Activated naive CD8-positive, alpha-beta T cell treated with anti-CD3 and anti-CD28 coated beads for 36 hours (primary cell): ENCODE measurements around the gene PUM2. TPM values are rescaled to one million over a fixed set of nuclear protein-coding genes. Genes with fewer than 3 reads are reported as not detected.

ENCODE experiments used
- DNase-seq: peaks from one replicate; pipeline ENCODE4 v3.0.0; 2021
- H3K27ac Mint-ChIP-seq: one replicate; pipeline ENCODE4 v1.8.0; 2022; ENCODE audit warnings: mild to moderate bottlenecking, moderate library complexity, mixed read lengths
- H3K27me3 Mint-ChIP-seq: one replicate; pipeline ENCODE4 v1.8.0; 2022; ENCODE audit warnings: mild to moderate bottlenecking, mixed read lengths
- H3K36me3 Mint-ChIP-seq: one replicate; pipeline ENCODE4 v1.8.0; 2021; ENCODE audit warnings: mild to moderate bottlenecking, mixed read lengths
- H3K4me1 Mint-ChIP-seq: one replicate; pipeline ENCODE4 v1.8.0; 2021; ENCODE audit warnings: mixed read lengths
- H3K4me3 Mint-ChIP-seq: one replicate; pipeline ENCODE4 v1.8.0; 2022; ENCODE audit warnings: mild to moderate bottlenecking, moderate library complexity, mixed read lengths
- H3K9me3 Mint-ChIP-seq: one replicate; pipeline ENCODE4 v1.8.0; 2022; ENCODE audit warnings: mixed read lengths
- total RNA-seq, 2 experiments: library from RNA; stranded (reverse); gene quantifications; one replicate each; pipeline ENCODE4 v1.2.3, GENCODE V29; 2021

The PUM2 gene
- total RNA-seq, 2 experiments from 2014 or later: 107 to 108 TPM

- Mint-ChIP-seq H3K27ac (no peak overlapping the region), H3K27me3 (no peaks in the 10 kb centered on the region), H3K9me3 (no peaks in the 10 kb centered on the region), H3K4me3 (no peak overlapping the region), H3K36me3 (no peaks in the 10 kb centered on the region), H3K4me1 (no peaks in the 10 kb centered on the region)
- DNase-seq: no peak
These were observed 143.6 kb downstream of the PUM2 start for GRCh38 chr2:20207051-20207450.

GRCh38 chr2:20205915-20206524 lies 144.6 kb downstream of the PUM2 start:
- no peaks in the 10 kb centered on the region for H3K4me1 Mint-ChIP-seq
- no peak for DNase-seq
- no peak overlapping the region for H3K4me3 Mint-ChIP-seq
- H3K36me3 Mint-ChIP-seq: no peaks in the 10 kb centered on the region
- no peaks in the 10 kb centered on the region for H3K9me3 Mint-ChIP-seq
- no peak overlapping the region for H3K27ac Mint-ChIP-seq
- H3K27me3 Mint-ChIP-seq: no peaks in the 10 kb centered on the region

GRCh38 chr2:20205069-20205468 lies 145.6 kb downstream of the PUM2 start:
- H3K27me3 Mint-ChIP-seq: no peaks in the 10 kb centered on the region
- H3K36me3 Mint-ChIP-seq: no peaks in the 10 kb centered on the region
- no peak for DNase-seq
- H3K4me3 Mint-ChIP-seq: no peak overlapping the region
- no peak overlapping the region for H3K27ac Mint-ChIP-seq
- no peaks in the 10 kb centered on the region for H3K4me1 Mint-ChIP-seq
- H3K9me3 Mint-ChIP-seq: no peaks in the 10 kb centered on the region

- H3K4me3 Mint-ChIP-seq: no peak overlapping the region
These were observed 147.0 kb downstream of the PUM2 start for GRCh38 chr2:20203521-20204225.

GRCh38 chr2:20203072-20203471 lies 147.6 kb downstream of the PUM2 start:
- no peaks in the 10 kb centered on the region for H3K27me3 Mint-ChIP-seq
- H3K4me3 Mint-ChIP-seq: no peak overlapping the region
- no peaks in the 10 kb centered on the region for H3K4me1 Mint-ChIP-seq
- no peaks in the 10 kb centered on the region for H3K9me3 Mint-ChIP-seq
- no peaks in the 10 kb centered on the region for H3K36me3 Mint-ChIP-seq
- DNase-seq: no peak
- H3K27ac Mint-ChIP-seq: no peak overlapping the region

More at GRCh38 chr2:20203521-20204225, 147.0 kb downstream of the PUM2 start:
- no peak for DNase-seq
- Mint-ChIP-seq H3K36me3 (no peaks in the 10 kb centered on the region), H3K9me3 (no peaks in the 10 kb centered on the region), H3K4me1 (no peaks in the 10 kb centered on the region), H3K27ac (no peak overlapping the region), H3K27me3 (no peaks in the 10 kb centered on the region)

GRCh38 chr2:20201671-20202070 lies 149.0 kb downstream of the PUM2 start:
- H3K27me3 Mint-ChIP-seq: no peaks in the 10 kb centered on the region
- H3K4me3 Mint-ChIP-seq: no peak overlapping the region
- no peak for DNase-seq
- no peaks in the 10 kb centered on the region for H3K36me3 Mint-ChIP-seq
- H3K4me1 Mint-ChIP-seq: no peaks in the 10 kb centered on the region
- H3K27ac Mint-ChIP-seq: no peak overlapping the region
- H3K9me3 Mint-ChIP-seq: no peaks in the 10 kb centered on the region

- Mint-ChIP-seq H3K4me1 (no peaks in the 10 kb centered on the region), H3K9me3 (no peaks in the 10 kb centered on the region), H3K27me3 (no peaks in the 10 kb centered on the region), H3K36me3 (no peaks in the 10 kb centered on the region), H3K27ac (no peak overlapping the region), H3K4me3 (no peak overlapping the region)
- DNase-seq: no peak
These were observed 149.7 kb downstream of the PUM2 start for GRCh38 chr2:20200697-20201555.

GRCh38 chr2:20199633-20200270 lies 150.9 kb downstream of the PUM2 start:
- no peaks in the 10 kb centered on the region for H3K27me3 Mint-ChIP-seq
- no peaks in the 10 kb centered on the region for H3K9me3 Mint-ChIP-seq
- H3K4me1 Mint-ChIP-seq: no peaks in the 10 kb centered on the region
- no peak overlapping the region for H3K27ac Mint-ChIP-seq
- no peak overlapping the region for H3K4me3 Mint-ChIP-seq
- no peaks in the 10 kb centered on the region for H3K36me3 Mint-ChIP-seq
- DNase-seq: no peak

- H3K4me3 Mint-ChIP-seq: no peak overlapping the region
- H3K9me3 Mint-ChIP-seq: no peaks in the 10 kb centered on the region
- H3K4me1 Mint-ChIP-seq: no peaks in the 10 kb centered on the region
- no peaks in the 10 kb centered on the region for H3K36me3 Mint-ChIP-seq
- no peaks in the 10 kb centered on the region for H3K27me3 Mint-ChIP-seq
- DNase-seq: no peak
- H3K27ac Mint-ChIP-seq: no peak overlapping the region
These were observed 151.6 kb downstream of the PUM2 start for GRCh38 chr2:20198796-20199632.

Other genes with a start within 250 kb of the PUM2 start
- under 1 TPM in 1 of 2 experiments, not detected in 1; 0.36 TPM for gene SDC1, start 125.7 kb downstream of the PUM2 start, total RNA-seq
- gene RHOB, start 96.2 kb upstream of the PUM2 start, total RNA-seq: 10 to 100 TPM; 13.4 to 13.7 TPM